Right atrium auricular region (tissue), 2 donors: ENCODE data around the gene C5orf58. TPM values are rescaled to one million over a fixed set of nuclear protein-coding genes. Genes with fewer than 3 reads are reported as not detected.
"Not testable (repeated sequence)": the region's sequence is repeated elsewhere in the genome, so short reads cannot be mapped to it uniquely, and the experiment has no call there.

Source experiments
- DNase-seq: peaks from one replicate; pipeline ENCODE4 v3.0.0-alpha.2; 2019; ENCODE audit warnings: low spot score
- H3K27ac ChIP-seq, 2 donors: fragments of 200-600 bp; sonication (generic); 1 replicate in 1 of 2; 2 replicates in 1 of 2; pipeline ENCODE4 v1.5.1; 2016 to 2019
- H3K27me3 ChIP-seq, 2 donors: fragments of 200-600 bp; sonication (generic); one replicate each; pipeline versions ENCODE4 v1.5.1 to v1.6.0; 2017 to 2019
- H3K36me3 ChIP-seq: fragments of 200-600 bp; sonication (generic); one replicate; pipeline ENCODE4 v1.5.1; 2016
- H3K4me1 ChIP-seq, 2 donors: fragments of 200-600 bp; sonication (generic); one replicate each; pipeline versions ENCODE4 v1.5.1 to v1.6.0; 2017 to 2019
- H3K4me3 ChIP-seq, 2 donors: fragments of 200-600 bp; sonication (generic); 1 replicate in 1 of 2; 2 replicates in 1 of 2; pipeline ENCODE4 v1.5.1; 2017 to 2019; ENCODE audit warnings: mild to moderate bottlenecking in 1 of 2, moderate library complexity in 1 of 2
- H3K9me3 ChIP-seq, 2 donors: fragments of 200-600 bp; sonication (generic); one replicate each; pipeline ENCODE4 v1.5.1; 2019
- CTCF ChIP-seq, 2 donors: fragments of 200-600 bp; sonication (generic); IDR thresholded peaks; one replicate each; pipeline ENCODE4 v1.5.1; 2019; ENCODE audit warnings: antibody characterized with exemption in 2 of 2
- total RNA-seq, 2 donors: library from RNA; depleted of rRNA; stranded (reverse); fragments of >200 nt; gene quantifications; one replicate each; pipeline ENCODE4 v1.1.0, GENCODE V29; 2016

Gene C5orf58
- total RNA-seq, 2 donors from 2014 or later, result not detected

- TF ChIP-seq CTCF (IDR thresholded peaks at IDR 0.05), result no peak
- H3K4me3 ChIP-seq, result no peak overlapping the region
- no peaks in the 10 kb centered on the region for H3K36me3 ChIP-seq
- no peaks in the 10 kb centered on the region for H3K27me3 ChIP-seq
- no peaks in the 10 kb centered on the region for H3K9me3 ChIP-seq
- H3K27ac ChIP-seq, result no peak overlapping the region
- no peaks in the 10 kb centered on the region for H3K4me1 ChIP-seq
- DNase-seq, result no peak
Measured at GRCh38 chr5:170247363-170247762, 14.6 kb downstream of the C5orf58 start.

- Histone ChIP-seq H3K4me3 (no peak overlapping the region), H3K9me3 (no peaks in the 10 kb centered on the region), H3K27ac (no peak overlapping the region), H3K36me3 (no peaks in the 10 kb centered on the region), H3K4me1 (no peaks in the 10 kb centered on the region), H3K27me3 (no peaks in the 10 kb centered on the region)
- DNase-seq, result no peak
- no peak for TF ChIP-seq CTCF (IDR thresholded peaks at IDR 0.05)
Measured at GRCh38 chr5:170248172-170248930, 15.6 kb downstream of the C5orf58 start.

- H3K27me3 ChIP-seq, H3K4me1 ChIP-seq, H3K9me3 ChIP-seq, H3K4me3 ChIP-seq, H3K36me3 ChIP-seq, DNase-seq: not testable (repeated sequence)
- H3K27ac ChIP-seq, result peak overlapping the region in 1 of 2 donors; percentile 11
Measured at GRCh38 chr5:170248931-170249227, 16.1 kb downstream of the C5orf58 start.

GRCh38 chr5:170249355-170249754 lies 16.6 kb downstream of the C5orf58 start:
- H3K36me3 ChIP-seq, result no peaks in the 10 kb centered on the region
- H3K9me3 ChIP-seq, result no peaks in the 10 kb centered on the region
- no peaks in the 10 kb centered on the region for H3K27me3 ChIP-seq
- no peak overlapping the region for H3K4me3 ChIP-seq
- no peak overlapping the region for H3K27ac ChIP-seq
- TF ChIP-seq CTCF (IDR thresholded peaks at IDR 0.05), result no peak
- DNase-seq, result no peak
- H3K4me1 ChIP-seq, result no peaks in the 10 kb centered on the region

GRCh38 chr5:170250810-170251317 lies 18.1 kb downstream of the C5orf58 start:
- Histone ChIP-seq H3K9me3 (no peaks in the 10 kb centered on the region), H3K4me1 (no peaks in the 10 kb centered on the region), H3K4me3 (no peak overlapping the region), H3K36me3 (no peaks in the 10 kb centered on the region), H3K27ac (no peak overlapping the region), H3K27me3 (no peaks in the 10 kb centered on the region)
- no peak for TF ChIP-seq CTCF (IDR thresholded peaks at IDR 0.05)
- DNase-seq, result no peak

- no peak for DNase-seq
- Histone ChIP-seq H3K27me3 (no peaks in the 10 kb centered on the region), H3K27ac (no peak overlapping the region), H3K9me3 (no peaks in the 10 kb centered on the region), H3K4me3 (no peak overlapping the region), H3K36me3 (no peaks in the 10 kb centered on the region), H3K4me1 (no peaks in the 10 kb centered on the region)
- no peak for TF ChIP-seq CTCF (IDR thresholded peaks at IDR 0.05)
Measured at GRCh38 chr5:170251462-170251861, 18.7 kb downstream of the C5orf58 start.
